Large intestine (tissue), 3 donors: ENCODE measurements around the gene AUTS2. TPM values are rescaled to one million over a fixed set of nuclear protein-coding genes. Genes with fewer than 3 reads are reported as not detected.
"Not testable (repeated sequence)": the region's sequence is repeated elsewhere in the genome, so short reads cannot be mapped to it uniquely, and the experiment has no call there.

Source experiments
- DNase-seq, 2 donors: peaks; one replicate each; pipeline versions ENCODE4 v3.0.0 to v3.0.0-alpha.2; 2013
- H3K27ac ChIP-seq: one replicate; pipeline ENCODE4 v1.5.1; 2013; ENCODE audit warnings: low read length
- H3K27me3 ChIP-seq: 2 replicates; pipeline ENCODE4 v1.6.1; 2013; ENCODE audit warnings: low read length; ENCODE audit not compliant: control insufficient read depth, insufficient read depth
- H3K36me3 ChIP-seq: 2 replicates; pipeline ENCODE4 v1.6.1; 2013; ENCODE audit warnings: low read length; ENCODE audit not compliant: control insufficient read depth, insufficient read depth
- H3K4me1 ChIP-seq: one replicate; pipeline ENCODE4 v1.6.1; 2013; ENCODE audit warnings: low read length; ENCODE audit not compliant: control insufficient read depth, insufficient read depth
- H3K4me3 ChIP-seq: one replicate; pipeline ENCODE4 v1.5.1; 2013; ENCODE audit warnings: low read length
- H3K9me3 ChIP-seq: one replicate; pipeline ENCODE4 v1.6.1; 2013; ENCODE audit warnings: mild to moderate bottlenecking, low read depth, low read length, moderate library complexity; ENCODE audit not compliant: control insufficient read depth
- WGBS: methylation state at CpG from one replicate; pipeline ENCODE4 v1.1.5; 2013; ENCODE audit warnings: low lambda C conversion rate; ENCODE audit not compliant: insufficient coverage; 5-methylcytosine and 5-hydroxymethylcytosine counted together
- polyA plus RNA-seq: library from polyadenylated mRNA; unstranded; fragments of 120-200 nt; gene quantifications from one replicate; pipeline ENCODE4 v1.2.1, GENCODE V29; 2013

The AUTS2 gene
- polyA plus RNA-seq, 1 donor, result 51.3 TPM

DNA sequence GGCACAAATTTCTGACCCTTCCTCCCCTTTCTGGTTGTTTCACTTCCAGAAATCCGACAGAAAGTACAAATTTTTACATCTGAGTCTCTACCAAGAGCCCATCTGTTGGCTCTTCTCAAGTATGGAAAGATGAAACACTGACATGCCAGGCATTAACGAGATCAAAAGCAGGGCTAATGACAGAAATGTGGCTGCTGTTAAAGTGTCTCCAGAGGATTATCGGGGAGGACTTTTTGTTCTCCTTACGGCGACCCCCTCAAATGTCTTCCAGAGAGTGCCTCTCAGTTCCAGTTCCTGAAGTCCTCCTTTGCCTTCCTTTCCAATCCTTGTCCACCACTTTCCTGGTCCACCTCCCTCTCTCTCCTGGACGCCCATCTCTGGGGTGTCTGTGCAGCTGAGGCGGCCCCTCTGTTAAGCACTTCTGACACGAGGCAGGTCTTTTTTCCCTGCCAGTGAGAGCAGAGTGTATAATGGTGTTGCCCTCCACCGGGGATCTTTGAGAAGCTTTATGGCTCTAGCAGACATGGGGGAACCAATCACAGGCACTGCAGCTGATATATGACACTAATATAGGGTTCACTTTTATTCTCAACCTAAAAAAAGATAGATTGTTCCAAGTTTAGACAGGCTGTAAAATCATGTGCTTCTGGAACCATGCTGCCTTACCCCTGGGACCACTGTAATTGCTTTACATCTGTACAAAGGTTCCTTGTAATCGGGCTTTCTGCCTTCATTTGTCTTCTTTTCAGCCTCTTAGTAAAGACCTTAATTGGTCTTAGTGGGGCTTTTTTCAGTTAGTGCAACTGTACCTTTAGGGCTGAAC, 757.1 kb downstream of the AUTS2 start:
- DNase-seq, result no peak
- Histone ChIP-seq H3K4me3 (no peak overlapping the region), H3K9me3 (no peaks in the 10 kb centered on the region), H3K4me1 (no peaks in the 10 kb centered on the region), H3K27me3 (no peaks in the 10 kb centered on the region), H3K36me3 (no peaks in the 10 kb centered on the region), H3K27ac (no peak overlapping the region)
- WGBS, result no CpG with 5 or more reads among the region's 10 CpGs

DNA sequence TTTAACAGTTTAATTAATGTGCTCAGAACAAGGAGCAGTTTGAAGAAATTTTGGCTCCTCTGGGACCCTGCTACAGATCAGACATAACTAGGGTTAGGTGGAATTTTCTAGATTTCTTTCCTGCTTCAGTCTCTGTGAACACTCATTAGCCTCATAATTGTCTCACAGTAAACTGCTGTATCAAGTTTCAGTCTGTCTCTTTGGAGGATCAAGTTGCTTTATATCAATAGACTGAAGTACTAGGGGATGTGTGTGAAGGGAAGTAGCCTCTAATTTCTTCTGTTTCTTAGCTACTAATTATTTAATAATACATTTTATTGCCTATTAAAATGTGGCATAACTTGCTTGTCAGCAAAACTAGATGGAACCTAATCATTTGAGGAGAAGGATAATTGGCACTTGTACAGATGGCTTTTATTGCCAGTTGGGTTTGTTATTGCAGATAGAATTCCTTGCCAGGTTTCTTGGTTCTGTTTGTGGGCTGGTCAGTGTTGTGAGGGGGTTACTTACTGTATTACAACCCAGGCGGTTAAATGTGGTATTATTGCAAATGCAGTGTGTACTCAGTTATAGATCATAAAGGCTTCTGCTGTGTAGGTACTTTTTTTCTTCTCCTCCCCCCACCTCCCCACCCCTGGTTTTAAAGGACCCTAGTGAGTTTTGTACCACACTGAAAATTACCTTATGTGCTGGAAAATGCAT, 758.0 kb downstream of the AUTS2 start:
- no peak overlapping the region for H3K4me3 ChIP-seq
- no peak for DNase-seq
- WGBS, result no CpG with 5 or more reads among the region's 1 CpG

DNA sequence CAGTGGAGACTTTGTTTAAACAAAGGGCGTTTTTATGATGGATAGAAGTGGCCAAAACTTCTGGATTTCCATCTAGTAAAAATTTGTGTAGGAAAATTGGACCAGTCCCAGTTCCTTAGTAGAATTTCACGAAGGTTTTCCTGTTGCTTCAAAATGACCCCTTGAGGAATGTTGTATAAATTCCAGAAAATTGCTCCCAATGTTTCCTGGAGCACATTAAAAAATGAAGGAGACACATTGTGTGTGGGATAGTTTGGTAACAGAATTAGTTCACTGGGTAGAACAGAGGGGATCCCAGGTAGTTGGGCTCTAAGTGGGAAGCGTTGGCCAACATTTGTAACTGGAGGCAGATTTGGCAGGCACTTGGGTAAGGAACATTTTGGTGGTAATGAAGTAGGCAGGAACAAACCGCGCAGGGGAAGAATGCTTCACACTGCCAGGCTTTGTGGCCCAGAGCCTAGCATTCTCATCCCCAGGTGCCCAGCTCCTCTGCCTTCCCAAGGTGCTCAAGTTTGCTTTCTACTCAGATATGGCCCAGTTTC, 758.6 kb downstream of the AUTS2 start:
- no peak overlapping the region for H3K27ac ChIP-seq
- no peak for DNase-seq
- H3K9me3 ChIP-seq, result no peaks in the 10 kb centered on the region
- no peaks in the 10 kb centered on the region for H3K27me3 ChIP-seq
- H3K4me1 ChIP-seq, result no peaks in the 10 kb centered on the region
- no peaks in the 10 kb centered on the region for H3K36me3 ChIP-seq
- WGBS, result no CpG with 5 or more reads among the region's 5 CpGs
- H3K4me3 ChIP-seq, result no peak overlapping the region

More for the DNA sequence above, 758.0 kb downstream of the AUTS2 start:
- Histone ChIP-seq H3K9me3 (no peaks in the 10 kb centered on the region), H3K4me1 (no peaks in the 10 kb centered on the region), H3K36me3 (no peaks in the 10 kb centered on the region), H3K27ac (no peak overlapping the region), H3K27me3 (no peaks in the 10 kb centered on the region)

DNA sequence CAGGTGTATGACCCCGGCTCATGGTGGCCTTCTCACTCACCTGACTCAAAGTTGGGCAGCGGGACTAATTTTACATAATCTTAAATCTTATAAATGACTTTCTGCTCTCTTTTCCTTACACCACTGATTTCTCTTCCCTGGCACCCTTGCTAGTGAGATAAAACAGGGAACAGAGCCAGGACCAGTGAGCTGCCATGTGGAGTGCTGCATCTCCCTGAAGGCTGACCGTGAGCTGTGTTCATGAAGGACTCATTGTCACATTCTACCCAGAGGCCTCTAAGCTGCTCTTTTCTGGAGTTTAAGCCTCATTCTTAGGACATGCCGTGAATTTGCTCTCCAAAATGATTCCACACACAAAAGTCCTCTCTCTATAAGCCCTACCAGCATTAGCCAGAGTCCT, 762.3 kb downstream of the AUTS2 start:
- no peak overlapping the region for H3K4me3 ChIP-seq
- H3K9me3 ChIP-seq, result no peaks in the 10 kb centered on the region
- no peaks in the 10 kb centered on the region for H3K4me1 ChIP-seq
- no peak overlapping the region for H3K27ac ChIP-seq
- DNase-seq, result no peak
- WGBS, result no CpG with 5 or more reads among the region's 4 CpGs
- no peaks in the 10 kb centered on the region for H3K27me3 ChIP-seq
- no peaks in the 10 kb centered on the region for H3K36me3 ChIP-seq

DNA sequence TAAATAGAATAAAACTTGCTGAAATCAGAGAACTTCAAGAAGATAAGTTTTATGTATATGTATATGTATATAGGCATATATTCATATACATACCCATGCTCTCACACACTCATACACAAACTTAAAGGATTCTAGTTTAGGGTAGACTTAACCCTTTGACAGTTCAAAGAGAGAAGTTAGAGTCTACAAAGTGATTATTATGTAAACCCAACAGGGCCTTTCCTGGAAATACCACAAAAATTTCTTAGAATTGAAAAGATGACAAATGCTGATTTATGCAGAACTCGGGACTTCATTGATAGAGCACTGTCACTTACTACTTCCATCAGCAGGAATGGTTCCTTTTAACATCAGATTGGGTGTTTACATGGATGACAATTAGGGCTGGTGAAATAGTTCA, 763.5 kb downstream of the AUTS2 start:
- Histone ChIP-seq H3K4me1 (no peaks in the 10 kb centered on the region), H3K36me3 (no peaks in the 10 kb centered on the region), H3K27me3 (no peaks in the 10 kb centered on the region), H3K27ac (no peak overlapping the region), H3K4me3 (no peak overlapping the region), H3K9me3 (no peaks in the 10 kb centered on the region)
- DNase-seq, result no peak
- WGBS, result no CpG with 5 or more reads among the region's 1 CpG

DNA sequence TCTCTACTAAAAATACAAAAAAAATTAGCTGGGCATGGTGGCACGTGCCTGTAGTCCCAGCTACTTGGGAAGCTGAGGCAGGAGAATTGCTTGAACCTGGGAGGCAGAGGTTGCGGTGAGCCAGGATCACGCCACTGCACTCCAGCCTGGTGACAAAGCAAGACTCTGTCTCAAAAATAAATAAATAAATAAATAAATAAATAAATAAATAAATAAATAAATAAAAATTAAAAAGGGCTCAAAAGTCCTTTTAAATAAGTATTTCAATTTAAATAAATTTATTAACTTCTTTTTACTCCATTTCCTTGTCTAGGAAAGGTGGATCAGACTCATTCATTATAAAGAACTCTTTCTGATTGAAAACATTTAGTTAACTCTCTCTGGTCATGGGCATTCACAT, 766.1 kb downstream of the AUTS2 start:
- not testable (repeated sequence) for H3K9me3 ChIP-seq, DNase-seq, H3K4me3 ChIP-seq, H3K4me1 ChIP-seq, H3K27me3 ChIP-seq, H3K27ac ChIP-seq, H3K36me3 ChIP-seq
- no CpG with 5 or more reads among the region's 3 CpGs for WGBS

DNA sequence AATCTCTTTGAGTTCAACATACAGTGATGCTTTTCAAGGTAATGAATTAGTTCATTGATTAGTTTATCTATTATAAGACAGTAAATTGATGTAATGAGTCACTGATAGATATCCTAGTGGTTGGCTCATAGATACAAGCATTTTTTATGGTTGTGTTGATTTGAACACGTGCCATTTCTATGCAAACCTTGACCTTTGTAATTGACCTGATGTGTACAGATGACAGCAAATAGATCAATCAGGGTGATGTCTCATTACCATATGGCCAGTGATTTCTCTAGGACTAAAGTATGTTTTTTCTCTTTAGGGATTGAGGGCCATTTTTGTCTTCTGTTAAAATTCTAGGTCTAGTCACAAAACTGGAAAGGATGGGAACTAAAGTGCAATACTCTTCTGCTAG, 773.4 kb downstream of the AUTS2 start:
- WGBS, result no CpG with 5 or more reads among the region's 1 CpG
- H3K4me3 ChIP-seq, result no peak overlapping the region

DNA sequence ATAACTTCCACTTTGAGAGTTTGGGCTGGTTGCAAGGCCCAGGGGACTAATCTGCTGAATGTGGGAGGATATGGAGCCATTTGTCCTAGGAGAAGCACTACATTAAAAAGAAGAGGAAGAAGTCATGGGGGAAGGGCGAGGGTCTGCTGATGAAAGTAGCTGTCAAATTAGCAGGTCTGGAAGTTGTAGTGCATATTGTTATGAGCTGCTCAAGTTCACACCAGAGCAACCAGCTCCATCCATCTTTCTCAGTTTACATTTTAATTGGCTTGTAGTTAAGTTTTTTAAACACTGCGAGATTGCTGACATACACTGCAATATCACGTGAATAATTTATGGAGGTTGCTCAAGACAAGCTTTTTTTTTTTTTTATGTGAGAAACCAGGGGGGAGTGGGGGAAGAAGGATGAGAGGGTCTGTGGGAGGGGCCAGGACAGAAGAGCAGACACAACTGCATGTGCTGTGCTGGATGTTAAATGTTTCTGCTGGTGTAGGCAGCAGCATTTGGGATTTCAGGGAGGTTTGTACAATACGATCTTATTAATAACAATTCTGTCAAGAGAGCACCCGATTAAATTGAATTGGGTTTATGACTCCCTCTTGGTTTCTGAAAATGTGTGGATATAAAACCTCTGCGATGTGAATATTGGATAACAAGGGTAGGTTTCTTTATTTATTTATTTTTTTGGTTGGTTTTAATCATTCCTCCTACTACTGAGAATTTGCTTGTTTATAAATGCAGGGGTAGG, 774.7 kb downstream of the AUTS2 start:
- H3K36me3 ChIP-seq, result no peaks in the 10 kb centered on the region
- no peaks in the 10 kb centered on the region for H3K9me3 ChIP-seq
- no peak for DNase-seq
- no peak overlapping the region for H3K27ac ChIP-seq
- WGBS, result 100% methylated on average over 1 of the region's 6 CpGs
- H3K4me1 ChIP-seq, result no peaks in the 10 kb centered on the region
- no peaks in the 10 kb centered on the region for H3K27me3 ChIP-seq
- H3K4me3 ChIP-seq, result no peak overlapping the region

More for the DNA sequence above, 773.4 kb downstream of the AUTS2 start:
- Histone ChIP-seq H3K27ac (no peak overlapping the region), H3K9me3 (no peaks in the 10 kb centered on the region), H3K27me3 (no peaks in the 10 kb centered on the region), H3K36me3 (no peaks in the 10 kb centered on the region), H3K4me1 (no peaks in the 10 kb centered on the region)
- no peak for DNase-seq

DNA sequence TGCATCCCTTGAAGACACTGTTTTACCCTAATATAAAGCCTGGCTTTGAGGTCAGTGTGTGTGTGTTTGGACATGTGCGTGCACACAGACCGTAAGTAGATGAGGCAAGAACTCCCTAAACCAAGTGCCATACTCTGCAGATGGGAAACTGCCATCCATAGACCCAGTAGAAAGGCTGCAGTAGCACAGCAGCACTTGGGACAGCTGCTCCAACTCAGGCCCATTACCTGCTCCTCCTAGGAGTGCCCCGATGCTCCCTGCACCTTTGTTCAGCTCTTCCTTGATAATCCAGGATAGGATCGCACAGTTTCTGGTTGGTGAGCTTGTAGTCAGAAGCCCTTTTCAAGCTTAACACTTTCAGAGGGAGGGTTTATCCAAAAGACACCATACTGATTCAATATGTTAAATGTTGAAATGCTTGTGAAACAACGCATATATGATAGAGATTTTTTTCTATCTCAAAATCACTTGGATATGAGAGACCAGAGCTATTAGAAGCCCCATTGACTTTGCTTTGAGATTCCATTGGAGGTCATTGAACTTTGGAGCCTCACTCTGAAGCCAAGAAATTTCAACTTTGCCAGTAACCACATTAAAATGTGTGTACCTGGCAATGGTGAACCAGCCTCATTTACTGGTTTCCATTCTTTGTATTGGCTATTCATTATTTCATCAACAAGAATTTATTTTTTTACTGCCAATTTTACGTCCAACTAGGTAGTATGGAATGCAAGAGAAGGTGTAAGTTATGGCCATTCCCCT, 776.7 kb downstream of the AUTS2 start:
- no peaks in the 10 kb centered on the region for H3K9me3 ChIP-seq
- H3K4me3 ChIP-seq, result no peak overlapping the region
- no peaks in the 10 kb centered on the region for H3K36me3 ChIP-seq
- no peaks in the 10 kb centered on the region for H3K27me3 ChIP-seq
- WGBS, result no CpG with 5 or more reads among the region's 6 CpGs
- no peak overlapping the region for H3K27ac ChIP-seq
- H3K4me1 ChIP-seq, result no peaks in the 10 kb centered on the region
- DNase-seq, result no peak
